ENCODE measurements around the gene ARHGAP15.

Gene ARHGAP15

GRCh38 chr2:143347271-143347695 is 218.1 kb downstream of the ARHGAP15 start:
- no peak for DNase-seq (ENCODE audit: low read depth in 1 of 2, low spot score in 1 of 2)
- Histone ChIP-seq H3K27ac (replicated peaks) (no peak overlapping the region), H3K4me3 (replicated peaks; ENCODE audit: insufficient read depth, low read length) (no peak overlapping the region), H3K27me3 (ENCODE audit: insufficient read depth, poor library complexity, severe bottlenecking) (no peaks in the 10 kb centered on the region)
- no peak for TF ChIP-seq SPI1 (IDR thresholded peaks at IDR 0.05; ENCODE audit: borderline replicate concordance, low read depth)
- no peak for TF ChIP-seq POLR2AphosphoS5 (IDR thresholded peaks at IDR 0.05; ENCODE audit: low read depth)
- no peak for TF ChIP-seq REST (IDR thresholded peaks at IDR 0.05; ENCODE audit: insufficient replicate concordance, low read depth)
- TF ChIP-seq GABPA (IDR thresholded peaks at IDR 0.05; ENCODE audit: low read depth): no peak
- no peak for TF ChIP-seq CTCF (IDR thresholded peaks at IDR 0.05; ENCODE audit: insufficient read depth, low read length)

- Histone ChIP-seq H3K4me3 (replicated peaks; ENCODE audit: insufficient read depth, low read length) (no peak overlapping the region), H3K27me3 (ENCODE audit: insufficient read depth, poor library complexity, severe bottlenecking) (no peaks in the 10 kb centered on the region), H3K27ac (replicated peaks) (no peak overlapping the region)
- TF ChIP-seq REST (IDR thresholded peaks at IDR 0.05; ENCODE audit: insufficient replicate concordance, low read depth) (no peak), POLR2AphosphoS5 (IDR thresholded peaks at IDR 0.05; ENCODE audit: low read depth) (no peak), CTCF (IDR thresholded peaks at IDR 0.05; ENCODE audit: insufficient read depth, low read length) (no peak), GABPA (IDR thresholded peaks at IDR 0.05; ENCODE audit: low read depth) (no peak), SPI1 (IDR thresholded peaks at IDR 0.05; ENCODE audit: borderline replicate concordance, low read depth) (no peak)
- no peak for DNase-seq (ENCODE audit: low read depth in 1 of 2, low spot score in 1 of 2)
Measured at GRCh38 chr2:143347901-143348414, 218.7 kb downstream of the ARHGAP15 start.

- no peak overlapping the region for H3K27ac ChIP-seq (replicated peaks)
Measured at GRCh38 chr2:143354050-143354750, 225.0 kb downstream of the ARHGAP15 start.

More at GRCh38 chr2:143354050-143354750, 225.0 kb downstream of the ARHGAP15 start:
- TF ChIP-seq GABPA (IDR thresholded peaks at IDR 0.05; ENCODE audit: low read depth): no peak
- TF ChIP-seq SPI1 (IDR thresholded peaks at IDR 0.05; ENCODE audit: borderline replicate concordance, low read depth): no peak
- no peak for TF ChIP-seq REST (IDR thresholded peaks at IDR 0.05; ENCODE audit: insufficient replicate concordance, low read depth)
- no peak for TF ChIP-seq POLR2AphosphoS5 (IDR thresholded peaks at IDR 0.05; ENCODE audit: low read depth)
- TF ChIP-seq CTCF (IDR thresholded peaks at IDR 0.05; ENCODE audit: insufficient read depth, low read length): no peak
- H3K27me3 ChIP-seq (ENCODE audit: insufficient read depth, poor library complexity, severe bottlenecking): no peaks in the 10 kb centered on the region
- no peak overlapping the region for H3K4me3 ChIP-seq (replicated peaks; ENCODE audit: insufficient read depth, low read length)
- DNase-seq (ENCODE audit: low read depth in 1 of 2, low spot score in 1 of 2): no peak

Data from HL-60 (cell line).